ENCODE measurements around the gene AAMDC.

Gene AAMDC

GRCh38 chr11:77820565-77821348, at the start of gene AAMDC, which contains the start of gene RSF1:
AAMDC (plus strand) TSS chr11:77821144; CDS start chr11:77842497, 21,353 bp downstream.
RSF1 (minus strand) TSS chr11:77820722; CDS start chr11:77820714, 8 bp downstream.
- peak; percentile 96 for DNase-seq (ENCODE audit: low read depth)

- no peak for DNase-seq (ENCODE audit: low read depth)
Observed at GRCh38 chr11:77775936-77776335, 45.0 kb upstream of the AAMDC start.

GRCh38 chr11:77776455-77776854, 44.5 kb upstream of the AAMDC start:
- DNase-seq (ENCODE audit: low read depth): no peak

GRCh38 chr11:77778118-77778517, 42.8 kb upstream of the AAMDC start:
- no peak for DNase-seq (ENCODE audit: low read depth)

GRCh38 chr11:77778549-77778948, 42.4 kb upstream of the AAMDC start:
- no peak for DNase-seq (ENCODE audit: low read depth)

DNA sequence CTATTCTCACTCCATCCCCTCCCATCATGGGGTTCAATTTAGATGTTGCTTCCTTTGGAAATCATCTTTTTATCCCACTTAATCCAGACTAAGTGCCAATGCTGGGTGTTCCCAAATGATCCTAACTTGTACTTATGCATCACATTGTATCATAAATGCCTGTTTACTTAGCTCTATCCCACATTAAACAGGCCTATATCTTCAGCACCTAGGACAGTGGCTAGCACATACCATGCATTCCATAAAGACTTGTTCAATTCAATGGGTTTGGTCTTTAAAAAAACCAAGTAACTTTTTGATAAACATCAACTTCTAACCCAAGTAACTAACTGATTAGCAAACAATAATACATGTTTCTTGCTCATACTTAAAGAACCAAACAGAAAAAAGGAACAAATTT, 41.0 kb upstream of the AAMDC start:
- no peak for DNase-seq (ENCODE audit: low read depth)

DNA sequence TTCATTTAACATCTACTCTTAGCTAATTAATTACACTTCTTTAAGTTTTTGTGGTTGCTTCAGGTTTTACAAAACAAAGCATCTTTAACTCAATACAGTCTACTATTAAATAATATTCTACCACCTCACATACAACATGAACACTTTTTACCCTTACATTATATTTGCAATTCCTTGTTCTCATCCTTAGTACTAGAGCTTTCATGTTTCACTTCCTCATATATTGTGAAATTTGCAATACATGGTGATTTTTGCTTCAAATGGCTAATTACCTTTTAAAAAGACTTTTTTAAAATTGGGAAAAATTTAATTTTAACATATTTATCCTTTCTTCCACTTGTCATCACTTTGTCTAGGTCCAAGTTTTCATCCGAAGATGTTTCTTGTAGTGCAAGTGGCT, 37.9 kb upstream of the AAMDC start:
- no peak for DNase-seq (ENCODE audit: low read depth)

DNA sequence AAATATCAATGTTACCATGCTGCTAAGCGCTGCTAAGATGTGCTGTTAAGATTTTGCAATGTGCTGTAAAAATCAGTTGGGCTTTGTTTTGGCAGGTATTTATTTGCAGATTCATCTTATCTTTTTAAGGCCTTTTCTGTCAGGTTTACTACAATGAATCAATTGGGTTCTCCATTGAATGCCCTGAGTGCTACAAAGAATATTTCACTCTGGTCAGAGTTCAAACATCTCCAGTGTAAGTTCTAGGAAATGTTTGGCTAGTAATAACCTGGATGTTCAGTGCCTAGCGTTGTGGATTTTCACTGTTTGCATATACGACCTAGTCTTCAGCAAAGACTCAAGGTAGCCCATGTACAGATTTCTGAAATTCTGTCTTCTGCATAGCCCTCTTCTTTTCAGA, 36.4 kb upstream of the AAMDC start:
- DNase-seq (ENCODE audit: low read depth): no peak

GRCh38 chr11:77789061-77789730, 31.7 kb upstream of the AAMDC start:
- DNase-seq (ENCODE audit: low read depth): no peak

GRCh38 chr11:77789731-77790476, 31.0 kb upstream of the AAMDC start:
- DNase-seq (ENCODE audit: low read depth): no peak

- DNase-seq (ENCODE audit: low read depth): no peak
Observed at GRCh38 chr11:77791301-77791700, 29.6 kb upstream of the AAMDC start.

- DNase-seq (ENCODE audit: low read depth): no peak
Observed at GRCh38 chr11:77793972-77794371, 27.0 kb upstream of the AAMDC start.

- DNase-seq (ENCODE audit: low read depth): no peak
Observed at GRCh38 chr11:77799338-77799737, 21.6 kb upstream of the AAMDC start.

- DNase-seq (ENCODE audit: low read depth): no peak
Observed at GRCh38 chr11:77800449-77800848, 20.5 kb upstream of the AAMDC start.

DNA sequence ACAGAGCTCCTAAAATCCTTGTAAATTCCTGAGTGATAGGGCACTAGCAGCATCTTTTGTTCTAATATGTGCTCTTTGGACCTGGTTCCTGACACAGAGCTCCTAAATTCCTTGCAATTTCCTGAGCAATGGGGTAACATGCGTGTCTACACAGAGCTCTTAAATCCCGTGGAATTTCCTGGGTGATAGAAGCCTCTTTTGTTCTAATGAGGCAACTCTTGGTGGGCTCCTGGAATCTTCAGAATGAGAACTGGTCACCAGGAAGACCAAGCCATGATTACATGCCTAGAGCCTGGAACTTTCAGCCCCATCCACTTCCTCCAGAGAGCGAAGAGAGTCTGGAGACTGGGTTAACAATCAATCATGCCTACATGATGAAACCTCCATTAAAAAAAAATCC, 19.5 kb upstream of the AAMDC start:
- no peak for DNase-seq (ENCODE audit: low read depth)

GRCh38 chr11:77806415-77806814, 14.5 kb upstream of the AAMDC start:
- DNase-seq (ENCODE audit: low read depth): no peak

DNA sequence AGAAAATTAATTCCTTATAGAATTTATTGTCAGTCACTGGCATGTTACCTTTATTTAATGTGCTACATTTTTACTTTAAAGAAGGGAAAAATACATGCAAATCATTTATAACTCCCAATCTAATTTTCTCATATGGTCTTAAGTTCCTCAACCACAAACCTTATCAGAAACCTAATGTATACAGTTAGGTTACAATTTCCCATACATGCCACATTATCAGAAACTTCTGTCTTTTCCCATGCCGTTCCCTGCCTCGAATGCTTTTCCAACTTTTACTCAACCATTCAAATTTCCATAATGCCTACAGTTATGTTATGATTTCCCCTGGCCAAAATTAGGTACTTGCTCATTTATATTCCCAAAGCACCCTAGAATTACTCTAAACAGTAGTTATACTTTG, 14.0 kb upstream of the AAMDC start:
- DNase-seq (ENCODE audit: low read depth): no peak

DNA sequence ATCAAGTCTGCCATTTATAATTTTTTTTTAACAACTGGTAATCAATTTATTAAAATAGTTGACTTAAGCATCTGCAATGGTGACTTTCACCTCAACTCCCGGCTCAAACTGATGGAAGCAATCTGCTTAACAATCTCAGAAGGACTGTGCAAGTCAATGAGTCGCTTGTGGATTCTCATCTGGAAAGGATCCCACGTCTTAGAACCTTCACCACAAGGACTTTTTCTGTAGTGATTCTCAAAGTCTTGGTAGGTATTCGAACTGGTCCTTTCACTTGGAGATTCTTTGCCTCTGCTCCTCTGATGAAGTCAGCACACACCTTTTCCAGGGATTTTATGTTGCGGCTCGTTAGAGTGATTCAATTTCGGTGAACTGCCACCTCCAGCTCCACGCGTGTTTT, 7.7 kb upstream of the AAMDC start:
- DNase-seq (ENCODE audit: low read depth): no peak

DNA sequence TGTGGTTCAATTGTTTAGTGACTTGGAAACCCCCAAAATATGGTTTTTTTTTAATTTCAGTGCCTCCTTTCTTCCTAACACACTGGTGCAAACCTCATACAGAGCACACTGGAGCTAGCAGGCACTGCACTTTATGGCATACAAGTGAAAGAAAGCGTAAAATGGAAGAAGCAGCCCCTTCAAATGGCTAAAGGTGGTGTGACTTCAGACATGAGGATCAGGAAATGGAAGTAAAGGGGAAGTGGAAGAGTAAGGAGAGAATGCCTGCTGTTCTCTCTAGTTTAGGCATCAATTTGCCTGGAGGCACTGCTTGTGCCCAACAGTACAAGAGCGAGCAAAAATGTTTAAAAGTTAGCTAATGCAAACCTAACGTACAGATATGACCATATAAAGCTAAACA, 6.1 kb upstream of the AAMDC start:
- DNase-seq (ENCODE audit: low read depth): no peak

DNA sequence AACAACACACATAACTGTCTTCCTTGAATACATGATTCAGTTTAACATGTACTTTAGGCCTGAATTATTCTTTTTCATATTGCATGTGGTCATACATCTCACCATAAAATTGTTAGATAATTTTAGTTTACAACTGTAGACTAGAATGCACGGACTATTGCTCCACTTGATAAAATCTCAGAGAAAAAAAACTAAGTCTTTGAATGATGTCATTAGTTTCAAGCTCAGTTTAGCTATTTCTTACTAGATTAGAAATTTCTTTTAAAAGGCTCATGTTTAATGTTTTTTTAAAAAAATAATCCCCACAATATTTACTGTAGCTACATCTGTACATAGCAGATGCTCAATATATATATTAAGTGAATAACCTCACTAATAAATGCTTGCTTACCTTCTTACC, 5.5 kb upstream of the AAMDC start:
- DNase-seq (ENCODE audit: low read depth): no peak

DNA sequence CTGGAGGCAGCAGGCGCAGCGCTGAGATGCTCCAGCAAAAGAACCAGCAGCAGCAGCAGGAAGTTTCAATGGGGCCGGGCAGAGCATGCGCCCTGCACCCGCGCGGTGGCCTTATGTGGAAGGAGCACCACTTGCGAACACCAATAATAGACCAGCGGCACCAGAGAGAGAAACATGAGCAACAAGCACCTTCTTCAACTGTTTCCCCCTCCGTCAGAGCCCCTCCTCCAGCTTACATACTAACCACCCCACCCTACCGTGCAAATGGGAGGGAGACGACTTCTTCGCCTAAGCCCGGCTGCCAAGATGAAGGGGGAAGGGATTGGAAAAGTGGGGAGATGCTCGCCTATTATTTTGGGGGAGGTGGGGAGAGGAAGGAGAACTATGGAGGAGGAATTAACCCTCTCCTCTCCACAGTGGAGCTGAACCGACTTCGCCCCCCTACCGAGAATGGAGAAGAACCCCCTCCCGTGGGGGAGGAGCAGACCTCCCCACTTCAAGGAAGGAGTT, 1.5 kb upstream of the AAMDC start:
- peak; percentile 78 for DNase-seq (ENCODE audit: low read depth)

DNA sequence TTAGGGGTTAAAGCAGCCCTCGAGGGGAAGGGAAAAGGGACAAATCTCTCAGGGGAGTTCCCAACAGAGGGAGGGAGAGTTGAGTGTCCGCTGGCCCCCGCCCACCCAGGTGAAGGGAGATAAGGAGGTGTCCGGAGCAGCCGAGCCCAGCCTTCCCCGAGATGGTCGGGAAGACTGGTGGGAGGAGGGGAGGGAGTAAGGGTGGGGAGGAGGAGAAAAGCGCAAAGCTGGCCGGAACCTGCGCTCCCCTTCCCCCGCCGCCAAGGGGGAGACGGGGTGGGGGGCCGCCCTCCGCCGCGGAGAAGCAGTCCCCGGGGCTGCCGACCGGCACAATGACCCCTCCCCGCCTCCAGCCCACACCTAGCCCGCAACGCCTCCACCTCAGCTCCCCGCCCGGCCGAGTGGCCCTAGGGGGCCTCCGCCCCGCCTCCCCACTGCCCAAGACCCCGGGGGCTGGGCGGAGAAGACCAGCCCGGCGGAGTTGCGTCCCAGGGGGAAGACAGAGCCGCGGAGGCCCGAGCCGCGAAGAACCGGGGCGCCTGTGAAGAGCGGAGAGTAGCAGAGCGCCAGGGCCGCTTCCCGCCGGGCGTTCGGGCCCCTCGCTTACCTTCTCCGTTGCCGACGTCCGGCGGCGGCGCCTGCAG, 901 bp upstream of the AAMDC start:
- DNase-seq (ENCODE audit: low read depth): peak; percentile 15

Measured in activated gamma-delta T cell treated with anti-CD3 and anti-CD28 coated beads, Interleukin-2, amount 50 U/mL, for 16 hours (primary cell).